ENCODE results near the gene SLC19A1.
A peak's percentile ranks its signal among the peaks of the same experiment; 100 is the strongest.

The SLC19A1 gene

GRCh38 chr21:45486443-45487160 lies 55.6 kb downstream of the SLC19A1 start:
- no peak overlapping the region for H3K27ac ChIP-seq

DNA sequence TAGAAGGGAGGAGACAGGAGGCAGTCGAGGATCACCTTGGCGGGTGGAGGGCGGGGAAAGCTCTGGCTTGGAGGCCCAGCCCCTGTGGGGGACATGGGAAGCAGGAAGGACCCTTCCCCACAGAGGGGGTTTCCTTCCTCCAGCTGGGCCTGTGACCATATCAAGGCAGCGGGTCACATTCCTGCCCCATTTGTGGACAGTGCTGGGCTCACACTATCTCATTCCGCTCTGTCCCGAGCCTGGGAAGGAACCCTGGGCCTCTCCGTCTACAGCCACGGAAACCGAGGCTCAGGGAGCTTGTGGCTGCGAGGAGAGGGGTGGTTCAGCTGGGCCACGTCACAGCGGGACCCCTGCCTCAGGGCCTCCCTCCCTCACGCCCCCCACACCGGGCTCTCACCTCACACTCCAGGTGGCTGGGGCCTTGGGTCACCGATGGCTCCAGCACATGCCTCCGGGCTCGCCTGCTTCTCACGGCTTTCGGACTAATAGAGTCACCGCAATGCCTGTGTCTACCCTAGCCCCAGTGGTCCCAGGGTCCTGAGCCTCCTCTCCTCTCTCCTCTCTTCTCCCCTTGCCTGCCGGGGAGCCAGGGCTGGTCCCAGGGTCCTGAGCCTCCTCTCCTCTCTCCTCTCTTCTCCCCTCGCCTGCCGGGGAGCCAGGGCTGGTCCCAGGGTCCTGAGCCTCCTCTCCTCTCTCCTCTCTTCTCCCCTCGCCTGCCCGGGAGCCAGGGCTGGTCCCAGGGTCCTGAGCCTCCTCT lies 56.4 kb downstream of the SLC19A1 start:
- H3K27ac ChIP-seq = no peak overlapping the region
- no peak overlapping the region for H3K4me3 ChIP-seq

More at GRCh38 chr21:45486443-45487160, 55.6 kb downstream of the SLC19A1 start:
- no peak overlapping the region for H3K4me3 ChIP-seq

GRCh38 chr21:45484318-45484717 lies 57.9 kb downstream of the SLC19A1 start:
- H3K27ac ChIP-seq = no peak overlapping the region
- no peak overlapping the region for H3K4me3 ChIP-seq

DNA sequence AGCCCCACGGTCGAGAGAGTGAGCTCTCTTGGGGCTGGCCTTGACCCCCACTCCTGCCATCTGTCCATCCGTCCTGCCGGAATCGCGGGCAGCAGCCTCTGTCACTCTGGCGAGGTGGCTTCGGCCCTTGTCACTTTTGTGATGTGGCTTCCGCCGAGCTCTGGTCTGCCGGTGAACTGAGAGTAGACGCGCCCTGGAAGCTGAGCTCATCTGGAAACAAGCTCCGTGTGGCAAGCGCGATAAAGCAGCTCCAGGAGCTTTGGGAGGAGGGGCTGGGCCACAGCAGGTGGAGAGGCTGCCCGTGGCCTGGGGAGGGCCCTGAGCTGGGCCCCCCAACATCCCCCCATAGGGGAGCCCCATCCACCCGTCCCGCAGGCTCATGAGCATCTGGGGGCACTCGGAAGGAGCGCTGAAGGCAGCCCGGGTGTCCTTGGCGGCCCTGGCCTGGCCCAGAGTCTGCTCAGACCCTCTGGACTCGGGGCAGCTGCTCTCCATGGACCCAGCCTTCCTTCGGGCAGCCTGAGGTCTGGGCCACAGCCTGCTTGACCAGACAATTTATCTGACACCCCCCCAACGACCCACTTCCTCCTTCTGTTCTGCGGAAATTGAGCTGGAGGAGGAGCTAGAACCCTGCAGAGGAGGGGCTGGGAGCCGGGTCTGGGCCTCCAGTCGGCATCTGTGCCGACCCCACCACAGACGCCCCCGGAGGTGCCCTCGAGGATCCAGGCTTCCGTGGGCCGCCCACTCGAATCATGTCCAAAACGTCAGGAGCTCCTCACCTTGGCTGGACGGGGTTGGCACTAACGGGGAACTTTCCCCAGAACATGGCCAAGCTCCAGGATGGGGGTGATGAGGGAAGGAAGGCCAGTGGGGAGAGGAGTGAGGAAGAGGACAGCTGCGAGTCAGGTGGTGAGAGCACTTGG lies 59.1 kb downstream of the SLC19A1 start:
- H3K4me3 ChIP-seq = no peak overlapping the region
- peak overlapping the region; percentile 6 to 84 (median 62) for H3K27ac ChIP-seq

DNA sequence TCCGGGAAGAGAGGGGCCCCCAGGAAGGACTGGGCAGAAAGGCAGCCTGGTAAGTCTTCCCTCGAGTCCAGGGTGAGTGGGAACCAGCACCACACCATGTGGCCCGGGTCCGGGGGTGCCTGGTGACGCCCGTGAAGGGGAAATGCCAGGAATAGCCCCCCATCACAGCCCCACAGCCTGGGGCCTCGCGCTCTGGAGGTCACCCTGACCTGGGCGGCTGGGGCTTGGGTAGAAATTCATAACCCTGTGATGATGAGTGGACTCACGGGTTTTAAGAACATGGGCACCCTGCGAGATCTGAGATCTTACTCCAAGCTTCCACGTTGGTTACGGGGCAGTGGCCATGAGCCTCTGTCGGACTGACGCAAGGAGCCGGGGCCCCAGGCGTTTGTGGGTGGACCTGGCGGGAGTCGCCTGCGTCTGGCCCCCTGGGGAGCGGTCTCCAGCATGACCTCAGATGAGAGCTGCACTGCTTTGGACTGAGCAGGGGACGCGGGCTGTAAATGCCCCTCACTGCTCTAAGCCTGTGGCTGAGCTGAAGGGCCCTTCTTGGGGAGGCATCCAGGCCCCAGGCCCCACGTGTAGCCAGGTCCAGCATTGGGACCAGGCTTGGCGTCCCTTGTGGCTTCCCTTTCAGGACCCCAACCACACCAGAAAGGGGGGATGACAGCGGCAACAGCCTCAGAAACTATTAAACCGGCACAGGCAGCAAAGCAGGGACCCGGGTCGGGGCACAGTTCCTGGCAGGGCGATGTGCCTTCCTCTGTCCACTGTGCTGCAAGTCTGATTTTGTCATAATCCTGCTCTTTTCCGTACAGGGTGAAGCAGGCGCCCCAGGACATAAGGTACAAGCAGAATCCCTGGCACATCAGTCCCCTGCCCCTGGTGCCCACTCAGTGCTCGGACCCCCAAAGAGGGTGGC lies 60.0 kb downstream of the SLC19A1 start:
- Histone ChIP-seq H3K4me3 (no peak overlapping the region), H3K27ac (peak overlapping the region in 17 of 21 experiments; percentile 6 to 84 (median 62))

DNA sequence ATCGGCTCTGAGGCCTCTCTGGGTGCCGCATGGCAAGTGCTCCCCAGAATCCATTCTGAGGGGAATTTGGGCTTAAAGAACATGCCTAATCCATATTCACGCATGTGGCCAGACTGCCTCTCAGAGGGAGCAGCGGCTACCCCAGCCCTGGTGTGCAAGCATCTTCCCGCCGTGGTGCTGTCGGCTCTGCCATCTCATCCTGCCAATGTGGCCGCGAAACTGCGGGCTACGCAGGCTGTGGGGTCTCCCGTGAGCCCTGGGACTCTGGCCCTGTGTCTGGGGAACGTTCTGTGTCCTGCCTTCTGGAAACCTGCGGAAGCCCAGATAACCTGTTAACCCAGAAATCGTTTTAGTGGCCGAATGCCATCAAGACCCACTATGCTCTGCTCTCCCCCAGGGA lies 60.7 kb downstream of the SLC19A1 start:
- no peak overlapping the region for H3K4me3 ChIP-seq
- peak overlapping the region in 1 of 21 experiments; percentile 7 for H3K27ac ChIP-seq

DNA sequence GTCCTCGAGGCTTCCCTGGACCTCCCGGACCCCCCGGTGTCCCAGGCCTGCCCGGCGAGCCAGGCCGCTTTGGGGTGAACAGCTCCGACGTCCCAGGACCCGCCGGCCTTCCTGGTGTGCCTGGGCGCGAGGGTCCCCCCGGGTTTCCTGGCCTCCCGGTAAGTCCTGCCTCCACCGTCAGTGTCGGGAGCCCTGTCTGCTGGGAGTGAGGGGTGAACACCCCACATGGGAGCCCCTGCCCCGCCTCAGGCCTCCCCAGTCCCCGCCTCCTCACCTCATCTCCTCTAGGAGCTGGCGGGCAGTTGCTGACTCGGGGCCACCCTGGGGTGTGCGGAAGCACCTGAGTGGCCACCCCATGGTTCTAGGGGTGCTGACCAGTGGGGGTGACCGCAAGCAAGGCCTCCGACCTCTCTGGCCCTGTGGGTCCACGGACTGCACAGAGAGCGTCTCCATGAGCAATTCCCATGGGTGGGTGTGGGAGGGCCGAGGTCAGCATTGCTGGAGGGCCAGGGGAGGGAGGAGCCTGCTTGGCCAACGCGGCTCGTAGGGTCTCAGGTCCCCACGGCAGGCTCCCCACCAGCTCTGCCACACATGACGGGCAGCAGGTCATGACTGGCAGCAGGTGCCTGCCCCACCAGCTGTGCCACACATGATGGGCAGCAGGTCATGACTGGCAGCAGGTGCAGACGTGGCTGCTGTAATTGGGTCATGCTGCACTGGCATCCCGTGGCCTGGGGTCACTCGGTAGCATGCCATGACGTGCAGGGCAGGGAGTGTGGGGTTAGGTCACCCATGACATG lies 61.3 kb downstream of the SLC19A1 start:
- Histone ChIP-seq H3K27ac (no peak overlapping the region), H3K4me3 (no peak overlapping the region)

DNA sequence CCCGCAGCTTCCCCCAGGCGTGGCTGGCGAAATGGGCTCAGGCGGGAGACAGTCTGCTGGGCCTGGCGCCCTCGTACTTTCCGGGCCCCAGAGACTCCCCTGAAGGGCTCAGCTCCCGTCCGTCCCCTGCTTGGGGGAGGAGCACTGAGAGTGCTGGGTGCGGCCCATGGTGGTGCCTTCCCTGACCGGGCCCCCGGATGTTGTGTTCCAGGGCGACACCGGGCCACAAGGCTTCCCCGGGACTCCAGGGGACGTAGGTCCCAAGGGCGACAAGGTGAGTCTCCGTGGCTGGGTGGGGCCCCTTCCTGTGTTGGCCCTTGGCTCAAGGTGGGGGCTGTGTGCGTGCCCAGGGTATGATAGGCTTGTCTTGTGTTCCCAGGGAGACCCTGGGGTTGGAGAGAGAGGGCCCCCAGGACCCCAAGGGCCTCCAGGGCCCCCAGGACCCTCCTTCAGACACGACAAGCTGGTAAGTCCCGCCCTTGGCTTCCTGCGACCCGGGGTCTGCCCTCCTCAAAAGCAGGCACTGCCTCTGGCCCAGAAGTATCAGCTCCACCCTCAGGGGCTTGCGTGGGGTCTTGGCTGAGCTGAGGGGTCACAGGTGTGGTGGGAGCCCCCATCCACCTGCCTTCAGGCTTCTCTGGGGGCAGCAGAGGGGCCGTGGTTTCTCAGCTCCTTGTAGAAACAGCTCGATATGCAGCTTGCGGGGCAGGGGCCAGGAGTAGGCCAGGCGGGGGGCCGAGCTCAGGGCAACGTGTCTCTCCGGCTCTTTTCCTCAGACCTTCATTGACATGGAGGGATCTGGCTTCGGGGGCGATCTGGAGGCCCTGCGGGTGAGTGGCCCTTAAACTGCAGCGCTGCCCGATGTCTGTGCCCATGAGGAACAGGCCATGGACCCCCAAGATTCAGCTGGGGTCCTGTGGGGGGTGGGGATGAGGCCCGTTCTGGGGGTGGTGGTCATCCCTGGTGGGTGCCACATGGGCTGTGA lies 62.3 kb downstream of the SLC19A1 start:
- no peak overlapping the region for H3K4me3 ChIP-seq
- peak overlapping the region in 2 of 21 experiments; percentile 5 to 9 for H3K27ac ChIP-seq

DNA sequence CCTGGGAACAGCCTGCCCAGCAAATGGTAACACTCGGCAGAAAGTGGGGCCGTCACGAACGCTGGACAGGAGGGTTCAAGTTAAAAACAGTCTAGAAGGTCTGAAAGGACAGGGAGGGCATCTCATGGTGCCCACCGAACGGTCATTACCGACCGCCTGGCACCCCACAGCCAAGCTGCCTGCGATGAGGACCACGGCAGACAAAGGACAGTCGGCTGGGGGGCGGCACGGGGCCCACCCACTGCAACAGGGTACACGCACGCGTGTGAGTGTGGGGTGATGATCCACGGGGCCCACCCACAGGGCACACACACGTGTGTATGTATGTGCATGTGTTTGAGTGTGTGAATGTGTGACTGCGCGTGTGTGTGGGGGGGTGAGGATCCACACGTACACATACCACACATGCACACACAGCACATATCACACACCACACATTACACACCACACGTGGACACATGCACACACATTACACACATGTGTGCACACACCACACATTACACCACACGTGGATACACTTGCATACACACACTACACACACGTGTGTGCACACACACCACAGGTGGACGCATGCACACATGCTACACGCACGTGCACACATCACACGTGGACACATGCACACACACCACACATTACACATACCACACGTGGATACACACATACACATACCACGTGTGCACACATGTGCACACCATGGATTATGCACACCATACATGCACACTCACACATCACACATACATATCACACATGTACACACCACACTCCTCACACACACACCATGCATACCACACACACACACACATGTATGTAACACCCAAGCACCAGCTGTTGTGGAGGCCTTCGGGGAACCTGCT lies 63.2 kb downstream of the SLC19A1 start:
- Histone ChIP-seq H3K4me3 (peak overlapping the region in 4 of 7 experiments; percentile 4 to 19 (median 13)), H3K27ac (peak overlapping the region in 15 of 21 experiments; percentile 1 to 85 (median 69))

DNA sequence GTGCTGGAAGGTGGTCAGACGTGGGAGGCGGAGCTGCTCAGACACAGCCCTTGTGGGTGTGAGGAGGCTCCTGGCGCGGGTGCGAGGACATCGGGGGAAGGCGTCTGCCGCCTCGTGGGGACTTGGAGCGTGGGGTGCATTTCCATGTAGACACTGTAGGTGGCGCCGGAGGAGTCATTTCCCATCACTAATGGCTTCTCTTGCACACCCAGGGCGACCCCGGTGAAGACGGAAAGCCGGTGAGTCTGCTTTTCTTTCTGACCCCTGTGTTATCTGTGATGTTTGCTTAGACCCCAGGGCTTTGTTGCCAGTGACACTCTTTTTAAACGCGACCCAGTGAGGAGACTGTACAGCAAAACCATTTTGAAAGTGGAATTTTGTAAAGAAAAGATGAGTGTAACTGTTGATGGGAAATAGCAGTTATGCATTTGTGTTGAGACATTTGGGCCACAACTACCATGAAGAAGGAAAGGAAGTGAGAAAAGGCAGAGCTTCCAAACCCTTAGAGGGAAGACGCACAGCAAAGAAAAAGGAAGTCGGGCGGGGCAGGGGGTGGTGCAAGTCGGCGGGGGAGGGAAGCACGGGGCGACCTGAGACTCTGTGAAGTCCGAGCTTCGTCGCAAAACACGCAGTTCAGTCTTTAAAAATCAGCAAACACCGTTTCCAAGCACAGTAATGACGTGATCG lies 64.0 kb downstream of the SLC19A1 start:
- peak overlapping the region in 4 of 7 experiments; percentile 4 to 19 (median 13) for H3K4me3 ChIP-seq

GRCh38 chr21:45477176-45478114 lies 64.8 kb downstream of the SLC19A1 start:
- Histone ChIP-seq H3K4me3 (peak overlapping the region in 1 of 7 experiments; percentile 19), H3K27ac (peak overlapping the region in 17 of 21 experiments; percentile 10 to 85 (median 68))

More for the DNA sequence above, 64.0 kb downstream of the SLC19A1 start:
- H3K27ac ChIP-seq = peak overlapping the region in 17 of 21 experiments; percentile 10 to 85 (median 68)

DNA sequence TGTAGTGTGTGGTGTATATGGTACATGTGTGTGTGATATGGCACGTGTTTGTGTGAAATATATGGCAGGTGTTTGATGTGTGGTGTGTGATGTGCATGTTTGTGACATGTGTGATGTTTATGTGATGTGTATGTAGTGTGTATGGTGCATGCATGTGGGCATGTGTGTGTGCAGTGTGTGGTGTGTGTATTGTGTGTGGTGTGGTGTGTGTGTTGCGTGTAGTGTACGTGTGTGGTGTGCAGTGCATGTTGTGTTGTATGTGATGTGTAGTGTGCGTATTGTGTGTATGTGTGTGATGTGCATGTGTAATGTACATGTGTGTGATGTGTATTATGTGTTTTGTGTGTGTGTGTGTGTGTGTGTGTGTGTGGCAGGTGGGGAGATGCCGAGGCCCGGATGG lies 65.7 kb downstream of the SLC19A1 start:
- H3K4me3 ChIP-seq = no peak overlapping the region
- H3K27ac ChIP-seq = no peak overlapping the region

- no peak overlapping the region for H3K27ac ChIP-seq
- H3K4me3 ChIP-seq = no peak overlapping the region
These were observed 66.3 kb downstream of the SLC19A1 start for GRCh38 chr21:45475797-45476570.

Data from skin epidermis (tissue), 12 donors.